Measurements from ENCODE around the gene SLC22A9. TPM values are rescaled to one million over a fixed set of nuclear protein-coding genes. Genes with fewer than 3 reads are reported as not detected.

The SLC22A9 gene
- total RNA-seq, 1 donor from 2014 or later, result not detected

DNA sequence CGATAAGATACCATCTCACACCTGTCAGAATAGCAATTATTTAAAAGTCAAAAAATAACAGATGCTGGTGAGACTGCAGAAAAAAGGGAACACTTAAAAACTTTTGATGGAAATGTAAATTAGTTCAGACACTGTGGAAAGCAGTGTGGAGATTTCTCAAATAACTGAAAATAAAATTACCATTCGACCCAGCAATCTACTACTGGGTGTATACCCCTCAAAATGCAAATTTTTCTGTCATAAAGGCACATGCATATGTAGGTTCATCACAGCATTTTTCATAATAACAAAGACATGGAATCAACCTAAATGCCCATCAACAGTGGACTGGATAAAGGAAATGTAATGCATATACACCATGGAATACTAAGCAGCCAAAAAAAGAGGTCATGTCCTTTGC lies 10.5 kb downstream of the SLC22A9 start:
- no peak overlapping the region for H3K27ac Mint-ChIP-seq (ENCODE audit: unreplicated experiment)
- DNase-seq, result no peak
- H3K4me1 Mint-ChIP-seq (ENCODE audit: low read depth, unreplicated experiment), result no peaks in the 10 kb centered on the region

DNA sequence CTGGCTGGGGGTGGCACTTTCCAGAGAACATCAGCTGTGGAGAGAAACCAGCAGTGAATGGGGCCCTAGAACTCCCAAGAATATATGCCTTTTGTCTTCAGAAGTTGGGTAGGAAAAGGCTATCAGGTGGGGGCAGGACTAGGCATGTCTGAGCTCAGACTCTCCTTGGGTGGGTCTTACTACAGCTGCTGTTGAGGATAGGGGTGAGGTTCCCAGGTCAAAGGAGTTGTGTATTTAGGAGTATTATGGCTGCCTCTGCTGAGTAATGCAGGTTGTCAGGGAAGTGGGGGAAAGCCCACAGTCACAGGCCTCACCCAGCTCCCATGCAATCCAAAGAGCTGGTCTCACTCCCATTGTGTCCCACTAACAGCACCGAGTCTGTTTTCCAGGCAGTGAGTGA lies 26.1 kb downstream of the SLC22A9 start:
- TF ChIP-seq, protein P1, sequence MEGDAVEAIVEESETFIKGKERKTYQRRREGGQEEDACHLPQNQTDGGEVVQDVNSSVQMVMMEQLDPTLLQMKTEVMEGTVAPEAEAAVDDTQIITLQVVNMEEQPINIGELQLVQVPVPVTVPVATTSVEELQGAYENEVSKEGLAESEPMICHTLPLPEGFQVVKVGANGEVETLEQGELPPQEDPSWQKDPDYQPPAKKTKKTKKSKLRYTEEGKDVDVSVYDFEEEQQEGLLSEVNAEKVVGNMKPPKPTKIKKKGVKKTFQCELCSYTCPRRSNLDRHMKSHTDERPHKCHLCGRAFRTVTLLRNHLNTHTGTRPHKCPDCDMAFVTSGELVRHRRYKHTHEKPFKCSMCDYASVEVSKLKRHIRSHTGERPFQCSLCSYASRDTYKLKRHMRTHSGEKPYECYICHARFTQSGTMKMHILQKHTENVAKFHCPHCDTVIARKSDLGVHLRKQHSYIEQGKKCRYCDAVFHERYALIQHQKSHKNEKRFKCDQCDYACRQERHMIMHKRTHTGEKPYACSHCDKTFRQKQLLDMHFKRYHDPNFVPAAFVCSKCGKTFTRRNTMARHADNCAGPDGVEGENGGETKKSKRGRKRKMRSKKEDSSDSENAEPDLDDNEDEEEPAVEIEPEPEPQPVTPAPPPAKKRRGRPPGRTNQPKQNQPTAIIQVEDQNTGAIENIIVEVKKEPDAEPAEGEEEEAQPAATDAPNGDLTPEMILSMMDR (IDR thresholded peaks at IDR 0.05; ENCODE audit: partially characterized antibody, unreplicated experiment), result no peak
- Mint-ChIP-seq H3K36me3 (ENCODE audit: unreplicated experiment) (no peaks in the 10 kb centered on the region), H3K4me3 (ENCODE audit: unreplicated experiment) (no peak overlapping the region), H3K4me1 (ENCODE audit: low read depth, unreplicated experiment) (no peaks in the 10 kb centered on the region), H3K9me3 (ENCODE audit: unreplicated experiment) (no peaks in the 10 kb centered on the region), H3K27ac (ENCODE audit: unreplicated experiment) (no peak overlapping the region), H3K27me3 (ENCODE audit: unreplicated experiment) (no peaks in the 10 kb centered on the region)
- DNase-seq, result no peak

More for the DNA sequence above, 10.5 kb downstream of the SLC22A9 start:
- H3K4me3 Mint-ChIP-seq (ENCODE audit: unreplicated experiment), result no peak overlapping the region
- no peaks in the 10 kb centered on the region for H3K27me3 Mint-ChIP-seq (ENCODE audit: unreplicated experiment)
- H3K9me3 Mint-ChIP-seq (ENCODE audit: unreplicated experiment), result no peaks in the 10 kb centered on the region
- TF ChIP-seq, protein P1 (IDR thresholded peaks at IDR 0.05; ENCODE audit: partially characterized antibody, unreplicated experiment), result no peak
- no peaks in the 10 kb centered on the region for H3K36me3 Mint-ChIP-seq (ENCODE audit: unreplicated experiment)

DNA sequence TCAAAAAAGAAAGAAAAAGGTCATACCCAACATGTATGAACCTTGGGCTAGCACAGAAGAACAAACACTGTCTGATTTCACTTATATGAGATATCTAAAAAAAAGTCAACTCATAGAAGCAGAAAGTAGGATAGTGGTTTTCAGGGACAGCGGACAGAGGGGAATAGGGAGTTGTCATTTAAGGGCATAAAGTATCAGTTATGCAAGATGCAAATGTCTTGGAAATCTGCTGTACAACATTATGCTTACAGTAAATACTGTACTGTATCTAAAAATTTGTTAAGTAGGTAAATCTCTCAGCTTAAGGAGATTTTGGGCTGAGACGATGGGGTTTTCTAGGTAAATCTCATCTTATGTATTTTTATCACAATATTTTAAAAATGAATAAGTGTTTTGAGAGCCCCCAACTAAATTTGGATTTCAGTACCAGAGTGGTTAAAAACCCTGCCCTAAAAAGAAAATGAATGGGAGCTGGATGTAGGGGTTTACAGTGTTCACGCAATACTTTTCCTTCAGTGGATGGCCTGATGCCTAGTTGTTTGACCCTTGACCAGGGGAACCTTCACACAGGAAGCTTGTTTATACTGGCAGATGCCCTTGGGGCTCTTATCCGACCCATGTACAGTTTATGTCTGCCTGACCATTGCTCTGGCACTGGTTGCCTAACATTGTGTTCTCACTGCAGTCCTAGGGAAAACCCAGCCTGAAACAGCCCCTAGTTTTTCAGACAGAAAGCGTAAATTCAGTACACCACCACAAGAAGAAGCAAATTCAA lies 34.8 kb downstream of the SLC22A9 start:
- TF ChIP-seq, protein P1 (IDR thresholded peaks at IDR 0.05; ENCODE audit: partially characterized antibody, unreplicated experiment), result no peak
- Mint-ChIP-seq H3K9me3 (ENCODE audit: unreplicated experiment) (no peaks in the 10 kb centered on the region), H3K4me1 (ENCODE audit: low read depth, unreplicated experiment) (no peaks in the 10 kb centered on the region), H3K36me3 (ENCODE audit: unreplicated experiment) (no peaks in the 10 kb centered on the region), H3K27me3 (ENCODE audit: unreplicated experiment) (no peaks in the 10 kb centered on the region), H3K27ac (ENCODE audit: unreplicated experiment) (no peak overlapping the region), H3K4me3 (ENCODE audit: unreplicated experiment) (no peak overlapping the region)
- no peak for DNase-seq

DNA sequence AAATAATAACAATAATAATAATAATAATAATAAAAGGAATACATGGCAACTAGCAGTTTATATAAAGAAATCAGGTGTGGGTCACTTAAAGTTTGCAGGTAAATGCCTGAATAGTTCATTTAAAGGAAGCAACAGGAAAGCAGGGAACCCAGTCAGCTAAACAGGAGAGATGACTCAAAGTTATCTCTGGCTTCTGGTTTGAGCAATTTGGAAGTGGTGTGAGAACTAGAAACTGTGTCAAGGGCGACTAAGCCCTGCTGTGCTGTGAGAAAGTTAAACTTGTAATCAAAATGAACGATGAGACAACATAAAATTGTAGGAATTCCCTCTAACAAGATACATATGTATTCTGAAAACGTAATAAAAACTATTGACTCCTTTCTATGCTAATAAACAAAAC lies 35.5 kb downstream of the SLC22A9 start:
- TF ChIP-seq, protein P1 (IDR thresholded peaks at IDR 0.05; ENCODE audit: partially characterized antibody, unreplicated experiment), result no peak
- Mint-ChIP-seq H3K36me3 (ENCODE audit: unreplicated experiment) (no peaks in the 10 kb centered on the region), H3K9me3 (ENCODE audit: unreplicated experiment) (no peaks in the 10 kb centered on the region), H3K4me3 (ENCODE audit: unreplicated experiment) (no peak overlapping the region), H3K27ac (ENCODE audit: unreplicated experiment) (no peak overlapping the region), H3K27me3 (ENCODE audit: unreplicated experiment) (no peaks in the 10 kb centered on the region), H3K4me1 (ENCODE audit: low read depth, unreplicated experiment) (no peaks in the 10 kb centered on the region)
- no peak for DNase-seq

DNA sequence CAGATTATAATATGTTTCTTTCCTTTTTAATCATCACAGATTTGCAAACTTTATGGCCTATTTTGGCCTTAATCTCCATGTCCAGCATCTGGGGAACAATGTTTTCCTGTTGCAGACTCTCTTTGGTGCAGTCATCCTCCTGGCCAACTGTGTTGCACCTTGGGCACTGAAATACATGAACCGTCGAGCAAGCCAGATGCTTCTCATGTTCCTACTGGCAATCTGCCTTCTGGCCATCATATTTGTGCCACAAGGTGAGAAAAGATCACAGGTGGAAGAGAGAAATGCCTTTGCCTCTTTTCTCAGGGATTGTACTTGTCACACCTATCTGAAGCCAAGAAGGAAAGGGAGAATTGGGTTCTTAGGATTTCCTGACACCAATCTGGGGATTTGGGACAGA lies 36.9 kb downstream of the SLC22A9 start:
- no peak for DNase-seq
- Mint-ChIP-seq H3K4me3 (ENCODE audit: unreplicated experiment) (no peak overlapping the region), H3K4me1 (ENCODE audit: low read depth, unreplicated experiment) (no peaks in the 10 kb centered on the region), H3K27me3 (ENCODE audit: unreplicated experiment) (no peaks in the 10 kb centered on the region), H3K36me3 (ENCODE audit: unreplicated experiment) (no peaks in the 10 kb centered on the region), H3K27ac (ENCODE audit: unreplicated experiment) (no peak overlapping the region), H3K9me3 (ENCODE audit: unreplicated experiment) (no peaks in the 10 kb centered on the region)
- TF ChIP-seq, protein P1 (IDR thresholded peaks at IDR 0.05; ENCODE audit: partially characterized antibody, unreplicated experiment), result no peak
